GM12874 (cell line): ENCODE measurements around the gene MAP2K4.

Source experiments
- CTCF ChIP-seq: IDR thresholded peaks from 2 replicates; pipeline ENCODE4 v1.5.1; 2011; ENCODE audit warnings: low read depth, mild to moderate bottlenecking, control low read depth, low read length, moderate library complexity; ENCODE audit not compliant: insufficient read depth

Gene MAP2K4

GRCh38 chr17:12020642-12021622 lies at the start of gene MAP2K4:
TSS of gene MAP2K4 (plus strand) at chr17:12020877. CDS start at chr17:12020887, 10 bp downstream.
- TF ChIP-seq CTCF = no peak

- no peak for TF ChIP-seq CTCF
Observed at GRCh38 chr17:11979795-11980194, 40.9 kb upstream of the MAP2K4 start.

GRCh38 chr17:11980813-11981212 lies 39.9 kb upstream of the MAP2K4 start:
- no peak for TF ChIP-seq CTCF

GRCh38 chr17:11981862-11982261 lies 38.8 kb upstream of the MAP2K4 start:
- no peak for TF ChIP-seq CTCF

GRCh38 chr17:11986179-11986941 lies 34.3 kb upstream of the MAP2K4 start:
- no peak for TF ChIP-seq CTCF

- TF ChIP-seq CTCF = peak; percentile 24; the same call in 1 of the 2 replicates
Observed at GRCh38 chr17:11986942-11987329, 33.7 kb upstream of the MAP2K4 start.

GRCh38 chr17:11990363-11990983 lies 30.2 kb upstream of the MAP2K4 start:
- no peak for TF ChIP-seq CTCF
